ENCODE results near the gene ATF6. TPM values are rescaled to one million over a fixed set of nuclear protein-coding genes. Genes with fewer than 3 reads are reported as not detected.

ATF6 gene
- total and polyA plus RNA-seq, 2 donors (not counting 1 experiment from before 2014, with no cell fraction given), result 25.3 to 27.4 TPM

- Histone ChIP-seq H3K27me3 (ENCODE audit: control insufficient read depth, insufficient read depth, low read length) (no peaks in the 10 kb centered on the region), H3K9ac (ENCODE audit: insufficient read depth, low read length) (no peak overlapping the region)
Observed at GRCh38 chr1:162004441-162004950, 238.4 kb downstream of the ATF6 start.

DNA sequence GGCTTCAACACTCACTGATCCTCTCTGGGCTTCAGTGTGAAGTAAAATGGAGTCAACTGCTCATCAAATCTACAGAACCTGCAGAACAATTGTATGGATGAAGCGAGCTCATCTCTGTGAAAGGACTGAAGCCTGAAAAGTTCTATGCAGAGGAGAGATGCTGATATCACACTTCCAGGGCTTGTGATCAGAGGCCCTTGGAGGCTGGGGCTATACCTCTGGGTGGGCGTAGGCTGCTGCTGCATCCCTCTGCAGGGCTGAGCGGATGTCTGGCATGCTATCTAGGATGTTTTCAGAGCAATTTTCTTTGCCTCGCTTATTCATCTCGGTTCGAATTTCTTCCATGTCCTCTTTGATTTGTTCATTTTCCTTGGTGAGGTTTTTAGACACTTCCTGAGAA, 240.0 kb downstream of the ATF6 start:
- DNase-seq (ENCODE audit: low read depth in 2 of 2), result no peak
- no peak overlapping the region for H3K9ac ChIP-seq (ENCODE audit: insufficient read depth, low read length)
- peaks cover 3% of the 10 kb centered on the region for H3K4me1 ChIP-seq (ENCODE audit: control insufficient read depth, extremely low read depth, insufficient read depth, low read length)
- no peak overlapping the region for H3K4me2 ChIP-seq (ENCODE audit: extremely low read depth, insufficient read depth, low read length)
- H4K20me1 ChIP-seq (ENCODE audit: control insufficient read depth, extremely low read depth, insufficient read depth, low read length), result no peaks in the 10 kb centered on the region
- TF ChIP-seq CTCF (conservative IDR thresholded peaks at IDR 0.05 in 1 of 2, IDR thresholded peaks at IDR 0.05 in 1 of 2; ENCODE audit: low read depth in 1 of 2, low read length in 2 of 2), result no peak
- no peak for TF ChIP-seq EZH2 (IDR thresholded peaks at IDR 0.05; ENCODE audit: low read length, missing control alignments)
- H3K27ac ChIP-seq (ENCODE audit: insufficient read depth, low read length), result no peak overlapping the region
- no peaks in the 10 kb centered on the region for H3K79me2 ChIP-seq (ENCODE audit: control insufficient read depth, insufficient read depth, low read length)
- no peaks in the 10 kb centered on the region for H3K27me3 ChIP-seq (ENCODE audit: control insufficient read depth, insufficient read depth, low read length)
- no peak overlapping the region for H2AFZ ChIP-seq (ENCODE audit: low read length)
- no peaks in the 10 kb centered on the region for H3K36me3 ChIP-seq (ENCODE audit: control insufficient read depth, insufficient read depth, low read length)
- no peaks in the 10 kb centered on the region for H3K9me3 ChIP-seq (ENCODE audit: control insufficient read depth, insufficient read depth, low read depth, low read length)
- no peak overlapping the region for H3K4me3 ChIP-seq (replicated peaks in 1 of 4; ENCODE audit: control extremely low read depth in 1 of 4, insufficient read depth in 1 of 4, low read depth in 3 of 4, low read length in 4 of 4)

More at GRCh38 chr1:162004441-162004950, 238.4 kb downstream of the ATF6 start:
- no peak overlapping the region for H3K4me3 ChIP-seq (replicated peaks in 1 of 4; ENCODE audit: control extremely low read depth in 1 of 4, insufficient read depth in 1 of 4, low read depth in 3 of 4, low read length in 4 of 4)
- H3K36me3 ChIP-seq (ENCODE audit: control insufficient read depth, insufficient read depth, low read length), result no peaks in the 10 kb centered on the region
- H4K20me1 ChIP-seq (ENCODE audit: control insufficient read depth, extremely low read depth, insufficient read depth, low read length), result no peaks in the 10 kb centered on the region
- H3K27ac ChIP-seq (ENCODE audit: insufficient read depth, low read length), result no peak overlapping the region
- no peak overlapping the region for H3K4me2 ChIP-seq (ENCODE audit: extremely low read depth, insufficient read depth, low read length)
- no peak for DNase-seq (ENCODE audit: low read depth in 2 of 2)
- no peak for TF ChIP-seq EZH2 (IDR thresholded peaks at IDR 0.05; ENCODE audit: low read length, missing control alignments)
- no peak for TF ChIP-seq CTCF (conservative IDR thresholded peaks at IDR 0.05 in 1 of 2, IDR thresholded peaks at IDR 0.05 in 1 of 2; ENCODE audit: low read depth in 1 of 2, low read length in 2 of 2)
- no peaks in the 10 kb centered on the region for H3K79me2 ChIP-seq (ENCODE audit: control insufficient read depth, insufficient read depth, low read length)
- H3K9me3 ChIP-seq (ENCODE audit: control insufficient read depth, insufficient read depth, low read depth, low read length), result no peaks in the 10 kb centered on the region
- peaks cover 3% of the 10 kb centered on the region for H3K4me1 ChIP-seq (ENCODE audit: control insufficient read depth, extremely low read depth, insufficient read depth, low read length)
- no peak overlapping the region for H2AFZ ChIP-seq (ENCODE audit: low read length)

DNA sequence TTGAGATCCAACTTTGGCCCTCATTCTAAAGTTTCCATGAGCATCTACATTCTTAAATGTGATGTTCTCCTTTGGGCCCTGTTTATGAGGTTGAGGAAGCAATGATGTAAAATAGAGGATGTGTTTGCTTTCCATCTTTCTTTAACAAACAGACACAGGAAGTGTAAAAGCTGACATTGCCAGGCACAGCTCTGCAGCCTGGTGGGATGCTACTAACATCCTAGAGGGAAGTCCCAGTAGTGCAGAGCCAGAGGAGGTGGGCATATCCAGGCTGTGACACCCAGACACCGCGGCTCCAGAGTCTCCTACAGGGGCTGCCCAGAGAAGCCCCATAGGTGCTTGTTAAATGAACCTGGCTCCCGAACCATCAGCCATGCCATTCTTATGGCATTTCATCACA, 241.3 kb downstream of the ATF6 start:
- H2AFZ ChIP-seq (ENCODE audit: low read length), result no peak overlapping the region
- no peak overlapping the region for H3K4me2 ChIP-seq (ENCODE audit: extremely low read depth, insufficient read depth, low read length)
- no peaks in the 10 kb centered on the region for H4K20me1 ChIP-seq (ENCODE audit: control insufficient read depth, extremely low read depth, insufficient read depth, low read length)
- no peak for DNase-seq (ENCODE audit: low read depth in 2 of 2)
- no peaks in the 10 kb centered on the region for H3K9me3 ChIP-seq (ENCODE audit: control insufficient read depth, insufficient read depth, low read depth, low read length)
- H3K4me1 ChIP-seq (ENCODE audit: control insufficient read depth, extremely low read depth, insufficient read depth, low read length), result peaks cover 3% of the 10 kb centered on the region
- H3K79me2 ChIP-seq (ENCODE audit: control insufficient read depth, insufficient read depth, low read length), result no peaks in the 10 kb centered on the region
- no peaks in the 10 kb centered on the region for H3K27me3 ChIP-seq (ENCODE audit: control insufficient read depth, insufficient read depth, low read length)
- no peak overlapping the region for H3K27ac ChIP-seq (ENCODE audit: insufficient read depth, low read length)
- no peak overlapping the region for H3K9ac ChIP-seq (ENCODE audit: insufficient read depth, low read length)
- no peaks in the 10 kb centered on the region for H3K36me3 ChIP-seq (ENCODE audit: control insufficient read depth, insufficient read depth, low read length)
- H3K4me3 ChIP-seq (replicated peaks in 1 of 4; ENCODE audit: control extremely low read depth in 1 of 4, insufficient read depth in 1 of 4, low read depth in 3 of 4, low read length in 4 of 4), result no peak overlapping the region
- no peak for TF ChIP-seq EZH2 (IDR thresholded peaks at IDR 0.05; ENCODE audit: low read length, missing control alignments)
- no peak for TF ChIP-seq CTCF (conservative IDR thresholded peaks at IDR 0.05 in 1 of 2, IDR thresholded peaks at IDR 0.05 in 1 of 2; ENCODE audit: low read depth in 1 of 2, low read length in 2 of 2)

Data from fibroblast of lung (primary cell).